IPS-NIHi7 (cell line): ENCODE results near the gene FADS2.

Experiments
- DNase-seq: peaks from one replicate; pipeline ENCODE4 v3.0.0; 2012; ENCODE audit warnings: mixed read lengths; ENCODE audit errors: extremely low spot score

FADS2 gene

GRCh38 chr11:61846362-61847020 lies 18.4 kb downstream of the FADS2 start:
- DNase-seq, result no peak

- no peak for DNase-seq
Observed at GRCh38 chr11:61847914-61848581, 19.9 kb downstream of the FADS2 start.

- no peak for DNase-seq
Observed at GRCh38 chr11:61848631-61849030, 20.5 kb downstream of the FADS2 start.

- no peak for DNase-seq
Observed at GRCh38 chr11:61850687-61851086, 22.6 kb downstream of the FADS2 start.

GRCh38 chr11:61851113-61851899 lies 23.2 kb downstream of the FADS2 start:
- DNase-seq, result no peak

- DNase-seq, result no peak
Observed at GRCh38 chr11:61851900-61852295, 23.8 kb downstream of the FADS2 start.

GRCh38 chr11:61853698-61854169 lies 25.6 kb downstream of the FADS2 start:
- no peak for DNase-seq

GRCh38 chr11:61854206-61854895 lies 26.3 kb downstream of the FADS2 start:
- no peak for DNase-seq

- DNase-seq, result no peak
Observed at GRCh38 chr11:61854966-61855714, 27.0 kb downstream of the FADS2 start.

- DNase-seq, result no peak
Observed at GRCh38 chr11:61855939-61856680, 28.0 kb downstream of the FADS2 start.

GRCh38 chr11:61860054-61860903 lies 32.2 kb downstream of the FADS2 start:
- DNase-seq, result no peak

GRCh38 chr11:61861634-61862033 lies 33.5 kb downstream of the FADS2 start:
- no peak for DNase-seq

GRCh38 chr11:61862714-61863547 lies 34.8 kb downstream of the FADS2 start:
- no peak for DNase-seq

GRCh38 chr11:61863548-61864081 lies 35.5 kb downstream of the FADS2 start:
- no peak for DNase-seq

- DNase-seq, result no peak
Observed at GRCh38 chr11:61864814-61865775, 37.0 kb downstream of the FADS2 start.

- no peak for DNase-seq
Observed at GRCh38 chr11:61866231-61866957, 38.3 kb downstream of the FADS2 start.

- DNase-seq, result no peak
Observed at GRCh38 chr11:61866958-61867343, 38.9 kb downstream of the FADS2 start.
